ENCODE results near the gene PPP1R15A.
A peak's percentile ranks its signal among the peaks of the same experiment; 100 is the strongest.
"Not testable (repeated sequence)": the region's sequence is repeated elsewhere in the genome, so short reads cannot be mapped to it uniquely, and the experiment has no call there.

The PPP1R15A gene

DNA sequence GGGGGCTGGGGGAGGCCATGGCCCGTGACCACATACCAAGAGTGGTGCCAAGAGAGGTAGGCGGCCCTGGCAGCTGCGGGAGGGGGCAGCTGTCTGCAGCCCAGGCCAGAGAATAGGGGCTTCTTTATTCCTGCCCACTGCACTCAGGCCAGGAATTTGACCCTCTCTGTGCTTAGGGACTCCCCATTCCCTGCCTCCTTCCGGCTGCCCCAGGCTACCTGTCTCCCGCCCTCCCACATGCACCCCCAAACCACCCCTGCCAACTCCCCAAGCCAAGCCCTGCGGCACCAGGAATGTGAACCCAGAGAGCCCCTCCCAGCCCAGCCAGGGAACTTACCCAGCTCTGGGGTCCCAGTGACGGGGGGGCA is 4.5 kb upstream of the PPP1R15A start:
- no peak for DNase-seq (ENCODE audit: low read depth)
- peak overlapping the region; percentile 60 for H3K4me3 ChIP-seq (ENCODE audit: low read depth, low read length)
- TF ChIP-seq, protein P1, sequence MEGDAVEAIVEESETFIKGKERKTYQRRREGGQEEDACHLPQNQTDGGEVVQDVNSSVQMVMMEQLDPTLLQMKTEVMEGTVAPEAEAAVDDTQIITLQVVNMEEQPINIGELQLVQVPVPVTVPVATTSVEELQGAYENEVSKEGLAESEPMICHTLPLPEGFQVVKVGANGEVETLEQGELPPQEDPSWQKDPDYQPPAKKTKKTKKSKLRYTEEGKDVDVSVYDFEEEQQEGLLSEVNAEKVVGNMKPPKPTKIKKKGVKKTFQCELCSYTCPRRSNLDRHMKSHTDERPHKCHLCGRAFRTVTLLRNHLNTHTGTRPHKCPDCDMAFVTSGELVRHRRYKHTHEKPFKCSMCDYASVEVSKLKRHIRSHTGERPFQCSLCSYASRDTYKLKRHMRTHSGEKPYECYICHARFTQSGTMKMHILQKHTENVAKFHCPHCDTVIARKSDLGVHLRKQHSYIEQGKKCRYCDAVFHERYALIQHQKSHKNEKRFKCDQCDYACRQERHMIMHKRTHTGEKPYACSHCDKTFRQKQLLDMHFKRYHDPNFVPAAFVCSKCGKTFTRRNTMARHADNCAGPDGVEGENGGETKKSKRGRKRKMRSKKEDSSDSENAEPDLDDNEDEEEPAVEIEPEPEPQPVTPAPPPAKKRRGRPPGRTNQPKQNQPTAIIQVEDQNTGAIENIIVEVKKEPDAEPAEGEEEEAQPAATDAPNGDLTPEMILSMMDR (conservative IDR thresholded peaks at IDR 0.05; ENCODE audit: low read depth, low read length) = no peak

DNA sequence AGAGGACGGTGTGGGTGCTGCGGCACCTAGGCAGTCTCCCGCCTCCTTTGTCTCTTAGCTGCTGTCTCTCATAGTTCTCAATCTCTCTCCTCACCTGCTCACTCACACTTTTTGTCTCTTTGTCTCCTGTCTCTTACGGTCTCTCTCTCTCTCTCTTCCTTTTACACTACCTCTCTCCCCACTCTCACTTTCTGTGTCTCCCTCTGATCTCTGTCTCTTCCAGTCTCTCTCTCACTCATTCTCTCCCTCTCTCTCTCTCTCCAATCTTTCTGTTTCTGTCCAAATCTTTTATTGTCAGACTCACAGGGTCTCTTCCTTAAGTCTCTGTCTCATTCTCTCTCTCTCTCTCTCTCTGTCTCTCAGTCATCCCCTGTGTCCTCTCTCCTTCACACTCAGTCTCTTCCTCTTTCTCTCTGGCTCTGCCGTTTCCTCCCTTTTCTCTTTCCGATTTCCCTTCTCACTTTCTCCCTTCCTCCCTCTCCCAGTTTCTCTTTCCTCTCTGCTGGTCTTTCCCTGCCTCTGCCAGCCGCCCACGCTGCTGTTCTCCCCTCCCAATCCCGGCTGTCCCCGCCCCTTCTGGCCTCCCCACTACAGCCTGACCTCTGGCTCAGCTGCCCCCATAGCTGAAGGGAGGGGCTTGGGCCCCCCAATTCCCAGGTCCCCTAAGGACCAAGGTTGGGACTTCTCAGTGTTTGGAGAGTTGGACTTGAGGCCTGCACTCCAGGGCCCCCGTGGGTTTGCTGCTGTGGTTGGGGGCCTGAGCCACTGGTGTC is 3.9 kb upstream of the PPP1R15A start, which contains the start of gene PLEKHA4:
Gene PLEKHA4, minus strand, starts transcription at position 504 of the 773 bp plus-strand sequence. CDS start 997 bp downstream, outside the sequence.
- H3K4me3 ChIP-seq (ENCODE audit: low read depth, low read length) = peak within 1 kb of the TSS; percentile 60
- TF ChIP-seq, protein P1 (conservative IDR thresholded peaks at IDR 0.05; ENCODE audit: low read depth, low read length) = no peak
- DNase-seq (ENCODE audit: low read depth) = peak; percentile 53

DNA sequence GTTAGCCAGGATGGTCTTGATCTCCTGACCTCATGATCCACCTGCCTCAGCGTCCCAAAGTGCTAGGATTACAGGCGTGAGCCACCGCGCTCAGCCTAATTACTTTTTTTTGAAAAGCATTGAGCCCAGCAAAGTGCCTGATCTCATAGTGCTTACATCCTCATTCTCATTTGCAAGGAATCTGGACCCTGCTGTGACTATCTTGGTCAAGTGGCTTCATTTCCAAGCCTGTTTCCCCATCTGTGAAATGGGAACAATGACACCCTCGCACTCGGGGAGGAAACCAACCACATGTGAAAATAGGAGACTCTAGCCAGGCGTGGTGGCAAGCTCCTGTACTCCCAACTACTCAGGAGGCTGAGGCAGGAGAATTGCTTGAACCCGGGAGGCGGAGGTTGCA is 2.2 kb upstream of the PPP1R15A start:
- TF ChIP-seq, protein P1 (conservative IDR thresholded peaks at IDR 0.05; ENCODE audit: low read depth, low read length) = no peak
- DNase-seq (ENCODE audit: low read depth) = no peak
- no peak overlapping the region for H3K4me3 ChIP-seq (ENCODE audit: low read depth, low read length)

DNA sequence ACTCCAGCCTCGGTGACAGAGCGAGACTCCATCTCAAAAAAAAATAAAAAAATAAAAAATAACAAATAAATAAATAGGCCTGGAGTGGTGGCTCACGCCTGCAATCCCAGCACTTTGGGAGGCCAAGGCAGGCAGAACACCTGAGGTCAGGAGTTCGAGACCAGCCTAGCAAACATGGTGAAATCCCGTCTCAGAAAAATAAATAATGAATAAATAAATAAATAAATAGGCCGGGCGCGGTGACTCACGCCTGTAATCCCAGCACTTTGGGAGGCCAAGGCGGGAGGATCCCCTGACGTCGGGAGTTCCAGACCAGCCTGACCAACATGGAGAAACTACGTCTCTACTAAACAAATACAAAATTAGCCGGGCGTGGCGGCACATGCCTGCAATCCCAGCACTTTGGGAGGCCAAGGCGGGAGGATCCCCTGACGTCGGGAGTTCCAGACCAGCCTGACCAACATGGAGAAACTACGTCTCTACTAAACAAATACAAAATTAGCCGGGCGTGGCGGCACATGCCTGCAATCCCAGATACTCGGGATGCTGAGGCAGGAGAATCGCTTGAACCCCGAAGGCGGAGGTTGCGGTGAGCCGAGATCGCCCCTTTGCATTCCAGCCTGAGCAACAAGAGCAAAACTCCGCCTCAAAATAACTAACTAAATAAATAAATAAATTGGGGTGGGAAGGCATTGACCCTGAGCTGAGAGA is 595 bp upstream of the PPP1R15A start:
- DNase-seq (ENCODE audit: low read depth); H3K4me3 ChIP-seq (ENCODE audit: low read depth, low read length): not testable (repeated sequence)

DNA sequence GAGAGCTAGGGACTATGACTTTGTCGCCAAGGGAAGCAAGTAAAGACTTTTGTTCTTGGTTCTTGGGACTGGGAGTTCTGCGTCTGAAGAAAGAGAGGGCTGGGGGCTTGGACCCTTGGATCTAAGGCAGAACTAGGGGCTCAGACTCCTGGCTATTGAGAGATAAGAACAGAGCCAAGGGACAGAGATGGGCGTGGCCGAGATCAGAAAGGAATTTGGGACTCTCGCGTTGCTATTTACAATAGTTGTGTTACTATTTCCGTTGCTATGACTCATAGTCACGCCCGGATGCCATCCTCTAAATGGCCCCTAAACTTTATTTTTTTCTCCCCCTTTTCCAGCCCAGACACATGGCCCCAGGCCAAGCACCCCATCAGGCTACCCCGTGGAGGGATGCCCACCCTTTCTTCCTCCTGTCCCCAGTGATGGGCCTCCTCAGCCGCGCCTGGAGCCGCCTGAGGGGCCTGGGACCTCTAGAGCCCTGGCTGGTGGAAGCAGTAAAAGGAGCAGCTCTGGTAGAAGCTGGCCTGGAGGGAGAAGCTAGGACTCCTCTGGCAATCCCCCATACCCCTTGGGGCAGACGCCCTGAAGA is 759 bp downstream of the PPP1R15A start:
- peak overlapping the region; percentile 100 for H3K4me3 ChIP-seq (ENCODE audit: low read depth, low read length)
- TF ChIP-seq, protein P1 (conservative IDR thresholded peaks at IDR 0.05; ENCODE audit: low read depth, low read length) = no peak
- peak; percentile 97 for DNase-seq (ENCODE audit: low read depth)

DNA sequence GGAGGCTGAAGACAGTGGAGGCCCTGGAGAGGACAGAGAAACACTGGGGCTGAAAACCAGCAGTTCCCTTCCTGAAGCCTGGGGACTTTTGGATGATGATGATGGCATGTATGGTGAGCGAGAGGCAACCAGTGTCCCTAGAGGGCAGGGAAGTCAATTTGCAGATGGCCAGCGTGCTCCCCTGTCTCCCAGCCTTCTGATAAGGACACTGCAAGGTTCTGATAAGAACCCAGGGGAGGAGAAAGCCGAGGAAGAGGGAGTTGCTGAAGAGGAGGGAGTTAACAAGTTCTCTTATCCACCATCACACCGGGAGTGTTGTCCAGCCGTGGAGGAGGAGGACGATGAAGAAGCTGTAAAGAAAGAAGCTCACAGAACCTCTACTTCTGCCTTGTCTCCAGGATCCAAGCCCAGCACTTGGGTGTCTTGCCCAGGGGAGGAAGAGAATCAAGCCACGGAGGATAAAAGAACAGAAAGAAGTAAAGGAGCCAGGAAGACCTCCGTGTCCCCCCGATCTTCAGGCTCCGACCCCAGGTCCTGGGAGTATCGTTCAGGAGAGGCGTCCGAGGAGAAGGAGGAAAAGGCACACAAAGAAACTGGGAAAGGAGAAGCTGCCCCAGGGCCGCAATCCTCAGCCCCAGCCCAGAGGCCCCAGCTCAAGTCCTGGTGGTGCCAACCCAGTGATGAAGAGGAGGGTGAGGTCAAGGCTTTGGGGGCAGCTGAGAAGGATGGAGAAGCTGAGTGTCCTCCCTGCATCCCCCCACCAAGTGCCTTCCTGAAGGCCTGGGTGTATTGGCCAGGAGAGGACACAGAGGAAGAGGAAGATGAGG is 1.5 kb downstream of the PPP1R15A start:
- TF ChIP-seq, protein P1 (conservative IDR thresholded peaks at IDR 0.05; ENCODE audit: low read depth, low read length) = no peak
- H3K4me3 ChIP-seq (ENCODE audit: low read depth, low read length) = peak overlapping the region; percentile 100
- DNase-seq (ENCODE audit: low read depth) = peak; percentile 42
